ENCODE measurements around the gene JKAMP.

JKAMP gene

GRCh38 chr14:59481407-59481806 lies 2.9 kb upstream of the JKAMP start:
- DNase-seq (ENCODE audit: low read depth) = no peak

- DNase-seq (ENCODE audit: low read depth) = no peak
Observed at GRCh38 chr14:59481871-59482540, 2.3 kb upstream of the JKAMP start.

GRCh38 chr14:59482541-59483331 lies 1.6 kb upstream of the JKAMP start:
- DNase-seq (ENCODE audit: low read depth) = peak; percentile 79

GRCh38 chr14:59483363-59483762 lies 954 bp upstream of the JKAMP start:
- no peak for DNase-seq (ENCODE audit: low read depth)

- no peak for DNase-seq (ENCODE audit: low read depth)
Observed at GRCh38 chr14:59484639-59485175, 390 bp downstream of the JKAMP start.

- no peak for DNase-seq (ENCODE audit: low read depth)
Observed at GRCh38 chr14:59490756-59491155, 6.4 kb downstream of the JKAMP start.

- no peak for DNase-seq (ENCODE audit: low read depth)
Observed at GRCh38 chr14:59492384-59492783, 8.1 kb downstream of the JKAMP start.

- no peak for DNase-seq (ENCODE audit: low read depth)
Observed at GRCh38 chr14:59500732-59501131, 16.4 kb downstream of the JKAMP start.

- DNase-seq (ENCODE audit: low read depth) = no peak
Observed at GRCh38 chr14:59503256-59503655, 18.9 kb downstream of the JKAMP start.

GRCh38 chr14:59507063-59507751 lies 22.9 kb downstream of the JKAMP start:
- DNase-seq (ENCODE audit: low read depth) = no peak

GRCh38 chr14:59507752-59508103 lies 23.4 kb downstream of the JKAMP start:
- DNase-seq (ENCODE audit: low read depth) = no peak

GRCh38 chr14:59509101-59509500 lies 24.8 kb downstream of the JKAMP start:
- DNase-seq (ENCODE audit: low read depth) = no peak

- DNase-seq (ENCODE audit: low read depth) = no peak
Observed at GRCh38 chr14:59510001-59510400, 25.7 kb downstream of the JKAMP start.

- DNase-seq (ENCODE audit: low read depth) = no peak
Observed at GRCh38 chr14:59510966-59511365, 26.6 kb downstream of the JKAMP start.

- DNase-seq (ENCODE audit: low read depth) = no peak
Observed at GRCh38 chr14:59511916-59512575, 27.7 kb downstream of the JKAMP start.

GRCh38 chr14:59520224-59520623 lies 35.9 kb downstream of the JKAMP start:
- DNase-seq (ENCODE audit: low read depth) = no peak

- no peak for DNase-seq (ENCODE audit: low read depth)
Observed at GRCh38 chr14:59529189-59529588, 44.9 kb downstream of the JKAMP start.

GRCh38 chr14:59530349-59530748 lies 46.0 kb downstream of the JKAMP start:
- no peak for DNase-seq (ENCODE audit: low read depth)

- DNase-seq (ENCODE audit: low read depth) = no peak
Observed at GRCh38 chr14:59532419-59532818, 48.1 kb downstream of the JKAMP start.

GRCh38 chr14:59534361-59534987 lies 50.2 kb downstream of the JKAMP start:
- no peak for DNase-seq (ENCODE audit: low read depth)

- no peak for DNase-seq (ENCODE audit: low read depth)
Observed at GRCh38 chr14:59537476-59537875, 53.2 kb downstream of the JKAMP start.

GRCh38 chr14:59538936-59539335 lies 54.6 kb downstream of the JKAMP start:
- DNase-seq (ENCODE audit: low read depth) = no peak
